ENCODE results near the gene KCNC1. TPM values are rescaled to one million over a fixed set of nuclear protein-coding genes. Genes with fewer than 3 reads are reported as not detected.
A peak's percentile ranks its signal among the peaks of the same experiment; 100 is the strongest.

Gene KCNC1
- total and polyA plus RNA-seq, 2 of the 4 experiments (the other 2 are of a cell fraction), result 0.03 TPM; not detected in 1

DNA sequence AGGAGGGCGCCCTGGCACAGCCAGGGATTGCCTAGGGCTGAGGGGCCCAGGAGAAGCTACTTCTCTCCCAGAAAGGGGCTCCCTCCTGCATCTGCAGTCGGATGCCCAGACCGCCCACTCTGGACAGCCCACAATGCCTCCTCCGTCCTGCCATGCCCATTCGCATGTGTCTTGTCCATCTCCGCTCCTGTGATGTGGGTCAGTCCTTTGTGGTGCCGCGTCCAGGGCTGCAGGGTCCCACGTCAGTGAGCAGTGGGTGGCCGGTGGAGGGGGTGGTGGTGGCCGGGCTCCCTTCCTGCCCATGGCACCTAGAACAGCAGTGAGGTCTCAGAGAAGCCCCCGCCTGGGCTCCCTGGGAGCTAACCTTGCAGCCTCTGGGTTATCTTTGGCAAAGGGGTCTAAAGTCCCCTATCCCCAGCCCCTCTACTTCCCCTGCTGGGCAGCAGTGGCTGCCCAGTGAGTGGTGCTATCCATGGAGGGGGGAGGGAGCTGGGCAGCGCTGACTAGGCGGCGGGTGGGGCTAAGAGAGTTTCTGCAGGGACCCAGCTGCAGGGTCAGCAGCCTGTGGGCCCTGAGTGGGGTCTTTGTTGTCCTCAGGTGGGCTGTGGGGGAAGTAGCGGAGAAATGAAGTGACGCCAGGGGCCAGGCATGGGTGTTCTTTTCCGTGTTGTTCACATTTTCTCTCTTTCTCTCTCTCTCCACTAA, 41.1 kb downstream of the KCNC1 start:
- TF ChIP-seq MAFK (IDR thresholded peaks at IDR 0.05; ENCODE audit: low read depth, low read length), result no peak
- no peak for TF ChIP-seq CEBPB (IDR thresholded peaks at IDR 0.05; ENCODE audit: low read depth, low read length)
- TF ChIP-seq MAZ (IDR thresholded peaks at IDR 0.05; ENCODE audit: borderline replicate concordance, low read depth, low read length), result no peak
- TF ChIP-seq MXI1 (IDR thresholded peaks at IDR 0.05; ENCODE audit: borderline replicate concordance, low read depth, low read length), result no peak
- TF ChIP-seq NFE2L2 (IDR thresholded peaks at IDR 0.05; ENCODE audit: low read depth, low read length), result no peak
- TF ChIP-seq POLR2A (IDR thresholded peaks at IDR 0.05; ENCODE audit: low read depth, low read length), result no peak
- no peak for TF ChIP-seq RCOR1 (IDR thresholded peaks at IDR 0.05; ENCODE audit: insufficient replicate concordance, low read length)
- TF ChIP-seq, protein P1, sequence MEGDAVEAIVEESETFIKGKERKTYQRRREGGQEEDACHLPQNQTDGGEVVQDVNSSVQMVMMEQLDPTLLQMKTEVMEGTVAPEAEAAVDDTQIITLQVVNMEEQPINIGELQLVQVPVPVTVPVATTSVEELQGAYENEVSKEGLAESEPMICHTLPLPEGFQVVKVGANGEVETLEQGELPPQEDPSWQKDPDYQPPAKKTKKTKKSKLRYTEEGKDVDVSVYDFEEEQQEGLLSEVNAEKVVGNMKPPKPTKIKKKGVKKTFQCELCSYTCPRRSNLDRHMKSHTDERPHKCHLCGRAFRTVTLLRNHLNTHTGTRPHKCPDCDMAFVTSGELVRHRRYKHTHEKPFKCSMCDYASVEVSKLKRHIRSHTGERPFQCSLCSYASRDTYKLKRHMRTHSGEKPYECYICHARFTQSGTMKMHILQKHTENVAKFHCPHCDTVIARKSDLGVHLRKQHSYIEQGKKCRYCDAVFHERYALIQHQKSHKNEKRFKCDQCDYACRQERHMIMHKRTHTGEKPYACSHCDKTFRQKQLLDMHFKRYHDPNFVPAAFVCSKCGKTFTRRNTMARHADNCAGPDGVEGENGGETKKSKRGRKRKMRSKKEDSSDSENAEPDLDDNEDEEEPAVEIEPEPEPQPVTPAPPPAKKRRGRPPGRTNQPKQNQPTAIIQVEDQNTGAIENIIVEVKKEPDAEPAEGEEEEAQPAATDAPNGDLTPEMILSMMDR (conservative IDR thresholded peaks at IDR 0.05; ENCODE audit: low read depth, low read length), result no peak
- TF ChIP-seq RFX5 (IDR thresholded peaks at IDR 0.05; ENCODE audit: low read depth, low read length), result no peak
- TF ChIP-seq SMC3 (IDR thresholded peaks at IDR 0.05; ENCODE audit: low read depth, low read length), result no peak
- TF ChIP-seq, protein P2, sequence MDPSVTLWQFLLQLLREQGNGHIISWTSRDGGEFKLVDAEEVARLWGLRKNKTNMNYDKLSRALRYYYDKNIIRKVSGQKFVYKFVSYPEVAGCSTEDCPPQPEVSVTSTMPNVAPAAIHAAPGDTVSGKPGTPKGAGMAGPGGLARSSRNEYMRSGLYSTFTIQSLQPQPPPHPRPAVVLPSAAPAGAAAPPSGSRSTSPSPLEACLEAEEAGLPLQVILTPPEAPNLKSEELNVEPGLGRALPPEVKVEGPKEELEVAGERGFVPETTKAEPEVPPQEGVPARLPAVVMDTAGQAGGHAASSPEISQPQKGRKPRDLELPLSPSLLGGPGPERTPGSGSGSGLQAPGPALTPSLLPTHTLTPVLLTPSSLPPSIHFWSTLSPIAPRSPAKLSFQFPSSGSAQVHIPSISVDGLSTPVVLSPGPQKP (IDR thresholded peaks at IDR 0.05; ENCODE audit: borderline replicate concordance, low read depth, low read length), result no peak
- TF ChIP-seq RAD21 (IDR thresholded peaks at IDR 0.05; ENCODE audit: low read length), result no peak
- TF ChIP-seq, protein P3, sequence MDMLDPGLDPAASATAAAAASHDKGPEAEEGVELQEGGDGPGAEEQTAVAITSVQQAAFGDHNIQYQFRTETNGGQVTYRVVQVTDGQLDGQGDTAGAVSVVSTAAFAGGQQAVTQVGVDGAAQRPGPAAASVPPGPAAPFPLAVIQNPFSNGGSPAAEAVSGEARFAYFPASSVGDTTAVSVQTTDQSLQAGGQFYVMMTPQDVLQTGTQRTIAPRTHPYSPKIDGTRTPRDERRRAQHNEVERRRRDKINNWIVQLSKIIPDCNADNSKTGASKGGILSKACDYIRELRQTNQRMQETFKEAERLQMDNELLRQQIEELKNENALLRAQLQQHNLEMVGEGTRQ (IDR thresholded peaks at IDR 0.05; ENCODE audit: low read depth, low read length), result no peak
- no peak for TF ChIP-seq CHD1 (IDR thresholded peaks at IDR 0.05; ENCODE audit: low read depth, low read length)
- TF ChIP-seq FOS (IDR thresholded peaks at IDR 0.05; ENCODE audit: low read depth, low read length), result no peak
- no peak for TF ChIP-seq BHLHE40 (IDR thresholded peaks at IDR 0.05; ENCODE audit: low read depth, low read length)
- H3K79me1 ChIP-seq (ENCODE audit: low read depth in 1 of 2, low read length in 2 of 2), result no peaks in the 10 kb centered on the region
- no peaks in the 10 kb centered on the region for H3K9me3 ChIP-seq (ENCODE audit: control insufficient read depth, insufficient read depth, low read length)

More for the DNA sequence above, 41.1 kb downstream of the KCNC1 start:
- ChIA-PET POLR2A (ENCODE audit: unreplicated experiment) (no interaction called here), CTCF (no interaction called here)
- H3K27ac ChIP-seq (ENCODE audit: insufficient read depth, low read length), result no peak overlapping the region
- DNase-seq (no peak), ATAC-seq (ENCODE audit: low read depth) (no peak)
- no peak overlapping the region for H3K56ac ChIP-seq (ENCODE audit: extremely low read depth, insufficient read depth, low read length)
- no peaks in the 10 kb centered on the region for H3K4me1 ChIP-seq (ENCODE audit: control insufficient read depth, insufficient read depth, low read length)
- intact Hi-C loops (cut with micrococcal nuclease), result no loop called here
- H3K18ac ChIP-seq (ENCODE audit: low read depth, low read length), result no peak overlapping the region
- BruUV-seq (replicated peaks), result no TSS peak
- H3K14ac ChIP-seq (replicated peaks; ENCODE audit: low read depth, low read length), result no peak overlapping the region
- H3K4me3 ChIP-seq (ENCODE audit: insufficient read depth, low read depth, low read length), result no peak overlapping the region
- no peaks in the 10 kb centered on the region for H3K36me3 ChIP-seq (ENCODE audit: control insufficient read depth, insufficient read depth, low read length)
- WGBS, 2 experiments (ENCODE audit: extremely low coverage in 2 of 2, insufficient read length in 1 of 2), result 0% methylated on average over 1 of the region's 18 CpGs; no CpG with 5 or more reads in 1 of the 2 experiments
- no peak overlapping the region for H3K9ac ChIP-seq (ENCODE audit: low read depth, low read length)
- H4K8ac ChIP-seq (ENCODE audit: low read depth in 2 of 2, low read length in 2 of 2), result no peak overlapping the region
- dilution Hi-C loops (cut with HindIII; ENCODE audit: low sequenced_read_pairs, unreplicated experiment), result no loop called here
- H2AK9ac ChIP-seq (replicated peaks; ENCODE audit: low read depth, low read length, poor library complexity), result no peak overlapping the region
- no peak overlapping the region for H2BK120ac ChIP-seq (ENCODE audit: low read depth, low read length)
- in situ Hi-C loops (cut with MboI; ENCODE audit: low sequenced_read_pairs), result no loop called here
- H2AK5ac ChIP-seq (ENCODE audit: low read depth, low read length), result no peak overlapping the region
- peak overlapping the region; percentile 43 for H2AFZ ChIP-seq (replicated peaks; ENCODE audit: low read length, poor library complexity)
- H2BK15ac ChIP-seq (ENCODE audit: low read depth, low read length), result no peak overlapping the region
- no peak overlapping the region for H3K4me2 ChIP-seq (ENCODE audit: low read depth, low read length)
- no peaks in the 10 kb centered on the region for H4K20me1 ChIP-seq (ENCODE audit: insufficient read depth, low read length)
- no peak overlapping the region for H4K5ac ChIP-seq (ENCODE audit: low read depth, low read length)
- no peak overlapping the region for H4K91ac ChIP-seq (ENCODE audit: insufficient read depth, low read depth, low read length)
- no peaks in the 10 kb centered on the region for H3K9me1 ChIP-seq (ENCODE audit: insufficient read depth, low read length)
- H3K27me3 ChIP-seq (ENCODE audit: control insufficient read depth, insufficient read depth, low read length), result peaks cover 3% of the 10 kb centered on the region; the same call in 1 of the 2 replicates
- H2BK5ac ChIP-seq (ENCODE audit: low read depth, low read length, poor library complexity, severe bottlenecking), result no peak overlapping the region
- no peak overlapping the region for H3K23ac ChIP-seq (ENCODE audit: low read depth, low read length)
- H3K4ac ChIP-seq (ENCODE audit: low read depth, low read length), result no peak overlapping the region
- H2BK20ac ChIP-seq (ENCODE audit: low read depth, low read length), result no peak overlapping the region
